HepG2 (cell line): ENCODE results near the gene FER1L5. TPM values are rescaled to one million over a fixed set of nuclear protein-coding genes. Genes with fewer than 3 reads are reported as not detected.

Experiments
- AGO1 ChIP-seq: fragments of 200-400 bp; formaldehyde crosslinking; IDR thresholded peaks from 2 replicates; pipeline ENCODE4 v1.6.1; 2017; ENCODE audit warnings: mild to moderate bottlenecking, low read depth, low read length, moderate library complexity; ENCODE audit not compliant: poor library complexity, severe bottlenecking
- AKNA ChIP-seq: sonication (generic); formaldehyde crosslinking; IDR thresholded peaks from 2 replicates; pipeline ENCODE4 v1.4.0; 2020; ENCODE audit warnings: missing genetic modification reagents, borderline replicate concordance
- ESRRA ChIP-seq: sonication (generic); formaldehyde crosslinking; IDR thresholded peaks from 2 replicates; pipeline ENCODE4 v1.5.1; 2020; ENCODE audit warnings: mild to moderate bottlenecking, low read depth, missing genetic modification reagents
- HMGA1 ChIP-seq: sonication (generic); formaldehyde crosslinking; conservative IDR thresholded peaks from 2 replicates; pipeline ENCODE4 v1.4.0; 2020; ENCODE audit warnings: missing genetic modification reagents
- JUN ChIP-seq: sonication (generic); formaldehyde crosslinking; IDR thresholded peaks from 2 replicates; pipeline ENCODE4 v1.4.0; 2020; ENCODE audit warnings: mild to moderate bottlenecking, missing genetic modification reagents
- KAT2B ChIP-seq: fragments of 150-350 bp; IDR thresholded peaks from 2 replicates; pipeline ENCODE4 v1.6.1; 2014; ENCODE audit warnings: low read depth, low read length, borderline replicate concordance
- MYC ChIP-seq: sonication (generic); formaldehyde crosslinking; IDR thresholded peaks from 2 replicates; pipeline ENCODE4 v1.9.0; 2021; ENCODE audit warnings: missing genetic modification reagents, borderline replicate concordance
- POLR2A ChIP-seq, 2 experiments: IDR thresholded peaks; 2 replicates each; pipeline ENCODE4 v1.6.1; 2011; ENCODE audit warnings: low read depth in 2 of 2, low read length in 2 of 2, mild to moderate bottlenecking in 1 of 2, moderate library complexity in 1 of 2; ENCODE audit not compliant: insufficient read depth in 1 of 2
- RNF219 ChIP-seq: sonication (generic); formaldehyde crosslinking; IDR thresholded peaks from 2 replicates; pipeline ENCODE4 v1.5.0; 2020; ENCODE audit warnings: mild to moderate bottlenecking, missing genetic modification reagents
- ZBTB34 ChIP-seq: sonication (generic); formaldehyde crosslinking; IDR thresholded peaks from 2 replicates; pipeline ENCODE4 v1.8.0; 2022; ENCODE audit warnings: mild to moderate bottlenecking, missing genetic modification reagents
- ZNF225 ChIP-seq: sonication (generic); formaldehyde crosslinking; IDR thresholded peaks from 2 replicates; pipeline ENCODE4 v1.4.0; 2020; ENCODE audit warnings: mild to moderate bottlenecking, missing genetic modification reagents
- ZNF232 ChIP-seq: sonication (generic); formaldehyde crosslinking; IDR thresholded peaks from 2 replicates; pipeline ENCODE4 v1.4.0; 2020; ENCODE audit warnings: missing genetic modification reagents, borderline replicate concordance
- ZNF512B ChIP-seq: sonication (generic); formaldehyde crosslinking; IDR thresholded peaks from 2 replicates; pipeline ENCODE4 v1.5.1; 2020; ENCODE audit warnings: missing genetic modification reagents, mild to moderate bottlenecking, borderline replicate concordance
- ZNF672 ChIP-seq: sonication (generic); formaldehyde crosslinking; IDR thresholded peaks from 2 replicates; pipeline ENCODE4 v1.8.1; 2022; ENCODE audit warnings: missing genetic modification reagents
- ZNF704 ChIP-seq: sonication (generic); formaldehyde crosslinking; IDR thresholded peaks from 2 replicates; pipeline ENCODE4 v1.8.1; 2023; ENCODE audit warnings: mild to moderate bottlenecking, inconsistent platforms, moderate library complexity, missing genetic modification reagents, borderline replicate concordance
- polyA plus RNA-seq, 8 experiments: library from polyadenylated mRNA; depleted of rRNA in 3 of 8; stranded (reverse) in 7 of 8; unstranded in 1 of 8; fragments of >200 nt; fragmentation: Illumina TruSeq in 4 of 8; extraction: Trizol in 4 of 8; gene quantifications; 2 replicates each; pipeline versions ENCODE4 v1.2.1 to v1.2.3, GENCODE V29; 2011 to 2016; ENCODE audit warnings: low read depth in 4 of 8, missing spikeins in 1 of 8, mixed read lengths in 1 of 8; ENCODE audit not compliant: insufficient read depth in 1 of 8
- total RNA-seq, 5 experiments: library from RNA; depleted of rRNA; stranded (reverse); fragments of >200 nt; fragmentation: Illumina TruSeq; extraction: Trizol; gene quantifications; 2 replicates each; pipeline ENCODE4 v1.2.3, GENCODE V29; 2016; ENCODE audit warnings: low read depth in 1 of 5

FER1L5 gene
- total and polyA plus RNA-seq, 2 of the 13 experiments (the other 11 are each of a cell fraction or from before 2014, with no cell fraction given) = 0.02 to 0.08 TPM

GRCh38 chr2:96739633-96740428, 97.3 kb downstream of the FER1L5 start, which contains the start of gene LMAN2L (continued):
- TF ChIP-seq ZNF512B (CRISPR knock-in tag) = 0 out of 2 replicates have a peak, but pooled peaks have one; percentile 66
- peak; percentile 28 for TF ChIP-seq AGO1
- TF ChIP-seq POLR2A (IDR thresholded peaks at IDR 0.05; ENCODE audit: insufficient read depth in 1 of 2, low read depth in 2 of 2, low read length in 2 of 2) = peak; percentile 83 to 91
- peak; percentile 82 for TF ChIP-seq ZNF225 (CRISPR knock-in tag)
- TF ChIP-seq KAT2B = no peak
- no peak for TF ChIP-seq HMGA1 (CRISPR knock-in tag)
- no peak for TF ChIP-seq ZNF672 (CRISPR knock-in tag)
- 0 out of 2 replicates have a peak, but pooled peaks have one; percentile 44 for TF ChIP-seq ESRRA
- TF ChIP-seq AKNA = no peak
- TF ChIP-seq ZNF704 (CRISPR knock-in tag) = peak; percentile 94
- TF ChIP-seq ZNF232 = peak; percentile 80; the same call in 1 of the 2 replicates
- TF ChIP-seq MYC (CRISPR knock-in tag) = peak; percentile 53; the same call in 1 of the 2 replicates
- TF ChIP-seq JUN (CRISPR knock-in tag) = peak; percentile 20; the same call in 1 of the 2 replicates
- no peak for TF ChIP-seq RNF219 (CRISPR knock-in tag)
- no peak for TF ChIP-seq ZBTB34 (CRISPR knock-in tag)
